ENCODE measurements around the gene RPRD1A.

The RPRD1A gene

DNA sequence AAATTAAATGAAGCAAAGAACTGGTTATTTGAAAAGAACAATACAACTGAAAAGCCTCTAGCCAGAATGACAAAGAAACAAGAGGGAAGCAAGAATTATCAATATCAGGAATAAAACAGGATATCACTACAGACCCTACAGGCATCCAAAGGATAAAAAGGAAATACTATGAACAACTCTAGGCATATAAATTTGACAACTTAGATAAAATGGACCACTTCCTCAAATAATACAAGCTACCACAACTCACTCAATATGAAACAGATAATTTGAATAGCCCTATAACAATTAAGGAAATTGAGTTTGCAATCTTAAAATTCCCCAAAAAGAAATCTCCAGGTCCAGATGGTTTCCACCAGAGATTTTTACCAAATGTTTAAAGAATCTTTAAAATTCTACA, 19.8 kb downstream of the RPRD1A start:
- no peak overlapping the region for H2BK5ac ChIP-seq (ENCODE audit: low read length)
- no peak overlapping the region for H3K9ac ChIP-seq (ENCODE audit: low read length)
- H3K18ac ChIP-seq (ENCODE audit: low read length) = no peak overlapping the region
- no peak overlapping the region for H2BK15ac ChIP-seq (replicated peaks; ENCODE audit: low read depth)
- no peak for DNase-seq
- H3K79me1 ChIP-seq (ENCODE audit: low read length) = peaks cover 3% of the 10 kb centered on the region
- H3K4me3 ChIP-seq (ENCODE audit: low read length) = no peak overlapping the region
- H3K79me2 ChIP-seq (ENCODE audit: control insufficient read depth, insufficient read depth, low read length) = peaks cover 63% of the 10 kb centered on the region
- no peak overlapping the region for H4K8ac ChIP-seq (ENCODE audit: low read depth, low read length)
- no peak overlapping the region for H2BK120ac ChIP-seq (ENCODE audit: low read depth, low read length)
- H2AK5ac ChIP-seq (ENCODE audit: low read length) = no peak overlapping the region
- no peak overlapping the region for H4K5ac ChIP-seq (ENCODE audit: low read length)
- H3K27ac ChIP-seq (ENCODE audit: low read depth, low read length) = no peak overlapping the region
- no peak overlapping the region for H3K23ac ChIP-seq (ENCODE audit: low read length)
- no peak overlapping the region for H3K56ac ChIP-seq (ENCODE audit: low read length)
- no peak overlapping the region for H3K4ac ChIP-seq (ENCODE audit: low read depth, low read length)
- H3K36me3 ChIP-seq (ENCODE audit: control insufficient read depth, insufficient read depth, low read length) = no peaks in the 10 kb centered on the region
- no peak overlapping the region for H3K4me2 ChIP-seq (ENCODE audit: low read length)
- no peaks in the 10 kb centered on the region for H3K4me1 ChIP-seq (ENCODE audit: control insufficient read depth, low read depth, low read length)
- H3K27me3 ChIP-seq (ENCODE audit: insufficient read depth, low read length, poor library complexity) = no peaks in the 10 kb centered on the region

DNA sequence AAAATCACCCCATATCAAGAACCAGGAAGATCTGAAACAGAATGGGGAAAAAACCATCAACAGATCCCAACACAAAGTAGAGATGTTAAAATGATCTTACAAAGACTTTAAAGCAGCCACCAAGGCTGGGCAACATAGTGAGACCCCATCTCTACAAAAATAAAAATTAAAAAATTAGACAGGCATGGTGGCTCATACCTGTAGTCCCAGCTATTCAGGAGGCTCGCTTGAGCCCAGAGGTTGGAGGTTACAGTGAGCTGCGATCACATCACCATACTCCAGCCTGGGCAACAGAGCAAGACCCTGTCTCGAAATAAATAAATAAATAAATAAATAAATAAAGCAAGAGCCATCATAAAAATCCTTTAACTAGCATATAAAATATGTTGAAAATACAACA, 20.5 kb downstream of the RPRD1A start:
- no peak overlapping the region for H3K4ac ChIP-seq (ENCODE audit: low read depth, low read length)
- no peaks in the 10 kb centered on the region for H3K4me1 ChIP-seq (ENCODE audit: control insufficient read depth, low read depth, low read length)
- H3K4me2 ChIP-seq (ENCODE audit: low read length) = no peak overlapping the region
- no peak overlapping the region for H3K56ac ChIP-seq (ENCODE audit: low read length)
- DNase-seq = no peak
- no peak overlapping the region for H3K4me3 ChIP-seq (ENCODE audit: low read length)
- H2BK15ac ChIP-seq (replicated peaks; ENCODE audit: low read depth) = no peak overlapping the region
- H3K36me3 ChIP-seq (ENCODE audit: control insufficient read depth, insufficient read depth, low read length) = no peaks in the 10 kb centered on the region
- H3K79me2 ChIP-seq (ENCODE audit: control insufficient read depth, insufficient read depth, low read length) = peaks cover 67% of the 10 kb centered on the region
- no peaks in the 10 kb centered on the region for H3K27me3 ChIP-seq (ENCODE audit: insufficient read depth, low read length, poor library complexity)
- no peak overlapping the region for H2AK5ac ChIP-seq (ENCODE audit: low read length)
- peaks cover 3% of the 10 kb centered on the region for H3K79me1 ChIP-seq (ENCODE audit: low read length)
- no peak overlapping the region for H3K9ac ChIP-seq (ENCODE audit: low read length)
- no peak overlapping the region for H2BK120ac ChIP-seq (ENCODE audit: low read depth, low read length)
- WGBS (ENCODE audit: extremely low coverage, insufficient coverage, low lambda C conversion rate) = no CpG with 5 or more reads among the region's 3 CpGs
- H4K8ac ChIP-seq (ENCODE audit: low read depth, low read length) = no peak overlapping the region
- no peak overlapping the region for H4K5ac ChIP-seq (ENCODE audit: low read length)
- no peak overlapping the region for H2BK5ac ChIP-seq (ENCODE audit: low read length)
- H3K27ac ChIP-seq (ENCODE audit: low read depth, low read length) = no peak overlapping the region
- no peak overlapping the region for H3K18ac ChIP-seq (ENCODE audit: low read length)
- H3K23ac ChIP-seq (ENCODE audit: low read length) = no peak overlapping the region

DNA sequence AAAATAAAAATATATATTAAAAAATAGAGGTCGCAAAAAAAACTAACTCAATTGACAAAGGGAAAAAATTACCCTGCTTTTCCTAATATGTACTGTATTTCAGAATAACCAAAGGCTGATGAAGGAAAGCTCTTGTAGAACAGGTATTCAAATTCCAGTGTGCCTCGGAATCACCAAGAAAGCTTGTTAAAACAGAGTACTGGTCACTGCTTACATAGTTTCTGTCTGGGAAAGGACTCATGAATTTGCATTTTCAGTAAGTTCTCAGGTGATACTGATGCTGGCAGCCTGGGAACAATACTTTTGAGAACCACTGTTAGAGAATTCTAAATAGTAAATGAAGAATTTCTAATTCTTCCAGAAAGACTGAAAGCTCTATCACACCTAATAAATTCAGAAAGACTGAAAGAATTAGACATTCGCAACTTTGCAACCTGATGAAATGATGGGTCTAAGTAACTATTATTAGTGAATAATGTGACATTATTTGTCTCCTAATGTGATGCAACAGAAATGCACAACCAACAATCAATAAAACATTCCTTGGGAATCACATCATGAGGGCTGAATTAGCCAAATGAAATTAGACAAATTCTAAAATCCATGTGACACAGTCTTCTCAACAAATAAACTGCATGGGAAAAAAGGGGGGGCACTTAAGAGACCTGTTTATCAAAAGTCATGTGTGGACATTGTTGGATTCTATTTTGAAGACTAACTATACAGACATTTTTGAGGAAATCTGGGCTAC, 21.9 kb downstream of the RPRD1A start:
- DNase-seq = no peak
- H3K27ac ChIP-seq (ENCODE audit: low read depth, low read length) = no peak overlapping the region
- no peak overlapping the region for H4K8ac ChIP-seq (ENCODE audit: low read depth, low read length)
- H3K18ac ChIP-seq (ENCODE audit: low read length) = no peak overlapping the region
- no CpG with 5 or more reads among the region's 3 CpGs for WGBS (ENCODE audit: extremely low coverage, insufficient coverage, low lambda C conversion rate)
- no peak overlapping the region for H2AK5ac ChIP-seq (ENCODE audit: low read length)
- H2BK5ac ChIP-seq (ENCODE audit: low read length) = no peak overlapping the region
- H3K4me2 ChIP-seq (ENCODE audit: low read length) = no peak overlapping the region
- H2BK120ac ChIP-seq (ENCODE audit: low read depth, low read length) = no peak overlapping the region
- H3K23ac ChIP-seq (ENCODE audit: low read length) = no peak overlapping the region
- no peak overlapping the region for H3K56ac ChIP-seq (ENCODE audit: low read length)
- no peaks in the 10 kb centered on the region for H3K36me3 ChIP-seq (ENCODE audit: control insufficient read depth, insufficient read depth, low read length)
- no peaks in the 10 kb centered on the region for H3K27me3 ChIP-seq (ENCODE audit: insufficient read depth, low read length, poor library complexity)
- H3K9ac ChIP-seq (ENCODE audit: low read length) = no peak overlapping the region
- peaks cover 61% of the 10 kb centered on the region for H3K79me2 ChIP-seq (ENCODE audit: control insufficient read depth, insufficient read depth, low read length)
- no peak overlapping the region for H3K4me3 ChIP-seq (ENCODE audit: low read length)
- H3K4me1 ChIP-seq (ENCODE audit: control insufficient read depth, low read depth, low read length) = no peaks in the 10 kb centered on the region
- no peak overlapping the region for H4K5ac ChIP-seq (ENCODE audit: low read length)
- peaks cover 4% of the 10 kb centered on the region for H3K79me1 ChIP-seq (ENCODE audit: low read length)
- no peak overlapping the region for H3K4ac ChIP-seq (ENCODE audit: low read depth, low read length)
- no peak overlapping the region for H2BK15ac ChIP-seq (replicated peaks; ENCODE audit: low read depth)

DNA sequence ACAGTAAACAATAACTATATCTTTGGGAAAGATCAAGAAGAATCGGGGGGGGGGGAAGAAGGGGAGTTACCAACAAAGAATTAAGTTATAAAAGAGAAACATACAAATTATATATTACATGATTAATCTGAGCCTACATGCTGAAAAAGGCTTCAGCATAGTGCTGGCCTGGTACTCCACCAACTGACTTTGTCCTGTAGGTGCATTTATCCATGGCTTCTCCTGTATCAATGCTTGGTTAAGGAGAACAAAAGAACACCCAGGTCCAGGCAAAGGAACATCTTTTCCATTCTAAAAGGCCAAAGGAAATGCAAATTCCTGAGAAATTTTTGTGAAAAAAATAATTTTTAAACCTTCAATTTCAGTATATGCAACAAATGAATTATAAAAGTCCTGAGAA, 24.2 kb downstream of the RPRD1A start:
- H2BK120ac ChIP-seq (ENCODE audit: low read depth, low read length) = no peak overlapping the region
- H3K4me2 ChIP-seq (ENCODE audit: low read length) = no peak overlapping the region
- no peak overlapping the region for H4K8ac ChIP-seq (ENCODE audit: low read depth, low read length)
- WGBS (ENCODE audit: extremely low coverage, insufficient coverage, low lambda C conversion rate) = no CpG with 5 or more reads among the region's 1 CpG
- DNase-seq = no peak
- no peak overlapping the region for H2BK15ac ChIP-seq (replicated peaks; ENCODE audit: low read depth)
- peaks cover 61% of the 10 kb centered on the region for H3K79me2 ChIP-seq (ENCODE audit: control insufficient read depth, insufficient read depth, low read length)
- no peaks in the 10 kb centered on the region for H3K27me3 ChIP-seq (ENCODE audit: insufficient read depth, low read length, poor library complexity)
- H3K79me1 ChIP-seq (ENCODE audit: low read length) = peaks cover 7% of the 10 kb centered on the region
- H3K18ac ChIP-seq (ENCODE audit: low read length) = no peak overlapping the region
- no peak overlapping the region for H3K9ac ChIP-seq (ENCODE audit: low read length)
- H3K4ac ChIP-seq (ENCODE audit: low read depth, low read length) = no peak overlapping the region
- H3K4me3 ChIP-seq (ENCODE audit: low read length) = no peak overlapping the region
- no peaks in the 10 kb centered on the region for H3K36me3 ChIP-seq (ENCODE audit: control insufficient read depth, insufficient read depth, low read length)
- no peaks in the 10 kb centered on the region for H3K4me1 ChIP-seq (ENCODE audit: control insufficient read depth, low read depth, low read length)
- no peak overlapping the region for H3K23ac ChIP-seq (ENCODE audit: low read length)
- no peak overlapping the region for H4K5ac ChIP-seq (ENCODE audit: low read length)
- no peak overlapping the region for H3K56ac ChIP-seq (ENCODE audit: low read length)
- H2BK5ac ChIP-seq (ENCODE audit: low read length) = no peak overlapping the region
- H3K27ac ChIP-seq (ENCODE audit: low read depth, low read length) = no peak overlapping the region
- no peak overlapping the region for H2AK5ac ChIP-seq (ENCODE audit: low read length)

DNA sequence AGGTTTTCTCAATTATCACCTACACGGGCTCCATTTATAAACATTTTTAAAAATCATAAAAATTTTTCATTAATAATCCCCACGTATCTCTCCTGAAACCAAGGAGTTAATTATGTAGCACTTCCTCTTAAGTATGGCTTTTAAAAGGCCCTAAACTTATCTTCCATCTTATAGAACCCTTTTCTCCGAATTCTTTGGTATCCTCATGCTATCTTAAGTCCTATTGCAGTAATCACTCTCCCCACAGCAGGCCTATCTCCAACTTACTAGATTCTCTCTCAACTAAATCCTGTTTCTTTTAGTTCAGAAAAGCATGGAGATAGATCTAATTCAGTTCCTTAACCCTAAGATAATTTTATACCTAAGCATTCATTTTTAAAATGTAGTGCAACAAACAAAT, 26.2 kb downstream of the RPRD1A start:
- H3K79me2 ChIP-seq (ENCODE audit: control insufficient read depth, insufficient read depth, low read length) = peaks cover 60% of the 10 kb centered on the region
- H3K56ac ChIP-seq (ENCODE audit: low read length) = no peak overlapping the region
- no peak overlapping the region for H2BK120ac ChIP-seq (ENCODE audit: low read depth, low read length)
- H3K23ac ChIP-seq (ENCODE audit: low read length) = no peak overlapping the region
- no peaks in the 10 kb centered on the region for H3K27me3 ChIP-seq (ENCODE audit: insufficient read depth, low read length, poor library complexity)
- H3K18ac ChIP-seq (ENCODE audit: low read length) = no peak overlapping the region
- H3K79me1 ChIP-seq (ENCODE audit: low read length) = peaks cover 6% of the 10 kb centered on the region
- 100% methylated on average over 2 of the region's 3 CpGs for WGBS (ENCODE audit: extremely low coverage, insufficient coverage, low lambda C conversion rate)
- H3K4me2 ChIP-seq (ENCODE audit: low read length) = no peak overlapping the region
- no peak overlapping the region for H3K4me3 ChIP-seq (ENCODE audit: low read length)
- no peak overlapping the region for H3K4ac ChIP-seq (ENCODE audit: low read depth, low read length)
- no peaks in the 10 kb centered on the region for H3K4me1 ChIP-seq (ENCODE audit: control insufficient read depth, low read depth, low read length)
- no peak overlapping the region for H3K27ac ChIP-seq (ENCODE audit: low read depth, low read length)
- H3K36me3 ChIP-seq (ENCODE audit: control insufficient read depth, insufficient read depth, low read length) = no peaks in the 10 kb centered on the region
- no peak overlapping the region for H3K9ac ChIP-seq (ENCODE audit: low read length)
- H4K8ac ChIP-seq (ENCODE audit: low read depth, low read length) = no peak overlapping the region
- no peak overlapping the region for H4K5ac ChIP-seq (ENCODE audit: low read length)
- H2BK5ac ChIP-seq (ENCODE audit: low read length) = no peak overlapping the region
- H2BK15ac ChIP-seq (replicated peaks; ENCODE audit: low read depth) = no peak overlapping the region
- no peak overlapping the region for H2AK5ac ChIP-seq (ENCODE audit: low read length)
- DNase-seq = no peak

DNA sequence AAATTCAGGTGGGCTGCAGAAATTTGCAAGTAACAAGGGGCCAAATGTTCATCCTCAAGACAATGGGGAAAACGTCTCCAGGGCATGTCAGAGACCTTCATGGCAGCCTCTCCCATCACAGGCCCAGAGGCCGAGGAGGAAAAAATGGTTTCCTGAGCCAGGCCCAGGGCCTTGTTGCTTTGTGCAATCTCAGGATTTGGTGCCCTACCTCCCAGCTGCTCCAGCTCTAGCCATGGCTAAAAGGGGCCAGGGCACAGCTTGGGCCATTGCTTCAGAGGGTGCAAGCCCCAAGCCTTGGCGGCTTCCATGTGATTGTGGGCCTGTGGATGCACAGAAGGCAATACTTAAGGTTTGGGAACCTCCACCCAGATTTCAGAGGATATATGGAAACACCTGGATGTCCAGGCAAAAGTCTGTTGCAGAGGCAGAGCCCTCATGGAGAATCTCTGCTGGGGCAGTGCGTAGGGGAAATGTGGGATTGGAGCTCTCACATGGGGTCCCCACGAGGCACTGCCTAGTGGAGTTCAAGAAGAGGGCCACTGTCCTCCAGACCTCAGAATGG, 29.2 kb downstream of the RPRD1A start:
- Histone ChIP-seq H3K27ac (ENCODE audit: low read depth, low read length) (no peak overlapping the region), H4K5ac (ENCODE audit: low read length) (no peak overlapping the region), H4K8ac (ENCODE audit: low read depth, low read length) (no peak overlapping the region), H3K4me1 (ENCODE audit: control insufficient read depth, low read depth, low read length) (no peaks in the 10 kb centered on the region), H3K56ac (ENCODE audit: low read length) (no peak overlapping the region), H3K4me2 (ENCODE audit: low read length) (no peak overlapping the region), H2BK120ac (ENCODE audit: low read depth, low read length) (no peak overlapping the region), H3K79me2 (ENCODE audit: control insufficient read depth, insufficient read depth, low read length) (peaks cover 49% of the 10 kb centered on the region), H2BK5ac (ENCODE audit: low read length) (no peak overlapping the region), H2BK15ac (replicated peaks; ENCODE audit: low read depth) (no peak overlapping the region), H3K18ac (ENCODE audit: low read length) (no peak overlapping the region), H3K79me1 (ENCODE audit: low read length) (peaks cover 4% of the 10 kb centered on the region), H3K27me3 (ENCODE audit: insufficient read depth, low read length, poor library complexity) (no peaks in the 10 kb centered on the region), H2AK5ac (ENCODE audit: low read length) (no peak overlapping the region), H3K4ac (ENCODE audit: low read depth, low read length) (no peak overlapping the region), H3K4me3 (ENCODE audit: low read length) (no peak overlapping the region), H3K9ac (ENCODE audit: low read length) (no peak overlapping the region), H3K36me3 (ENCODE audit: control insufficient read depth, insufficient read depth, low read length) (no peaks in the 10 kb centered on the region), H3K23ac (ENCODE audit: low read length) (no peak overlapping the region)
- whole genome bisulfite sequencing (ENCODE audit: extremely low coverage, insufficient coverage, low lambda C conversion rate) = no CpG with 5 or more reads among the region's 5 CpGs
- DNase-seq = no peak
